GM19193 (cell line): ENCODE data around the gene ACSM3.

Experiments
- POLR2A ChIP-seq: IDR thresholded peaks from 4 replicates; pipeline ENCODE4 v1.6.1; 2011; ENCODE audit not compliant: insufficient read depth, insufficient read length; ENCODE audit errors: extremely low read depth

The ACSM3 gene, protein sequence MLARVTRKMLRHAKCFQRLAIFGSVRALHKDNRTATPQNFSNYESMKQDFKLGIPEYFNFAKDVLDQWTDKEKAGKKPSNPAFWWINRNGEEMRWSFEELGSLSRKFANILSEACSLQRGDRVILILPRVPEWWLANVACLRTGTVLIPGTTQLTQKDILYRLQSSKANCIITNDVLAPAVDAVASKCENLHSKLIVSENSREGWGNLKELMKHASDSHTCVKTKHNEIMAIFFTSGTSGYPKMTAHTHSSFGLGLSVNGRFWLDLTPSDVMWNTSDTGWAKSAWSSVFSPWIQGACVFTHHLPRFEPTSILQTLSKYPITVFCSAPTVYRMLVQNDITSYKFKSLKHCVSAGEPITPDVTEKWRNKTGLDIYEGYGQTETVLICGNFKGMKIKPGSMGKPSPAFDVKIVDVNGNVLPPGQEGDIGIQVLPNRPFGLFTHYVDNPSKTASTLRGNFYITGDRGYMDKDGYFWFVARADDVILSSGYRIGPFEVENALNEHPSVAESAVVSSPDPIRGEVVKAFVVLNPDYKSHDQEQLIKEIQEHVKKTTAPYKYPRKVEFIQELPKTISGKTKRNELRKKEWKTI

DNA sequence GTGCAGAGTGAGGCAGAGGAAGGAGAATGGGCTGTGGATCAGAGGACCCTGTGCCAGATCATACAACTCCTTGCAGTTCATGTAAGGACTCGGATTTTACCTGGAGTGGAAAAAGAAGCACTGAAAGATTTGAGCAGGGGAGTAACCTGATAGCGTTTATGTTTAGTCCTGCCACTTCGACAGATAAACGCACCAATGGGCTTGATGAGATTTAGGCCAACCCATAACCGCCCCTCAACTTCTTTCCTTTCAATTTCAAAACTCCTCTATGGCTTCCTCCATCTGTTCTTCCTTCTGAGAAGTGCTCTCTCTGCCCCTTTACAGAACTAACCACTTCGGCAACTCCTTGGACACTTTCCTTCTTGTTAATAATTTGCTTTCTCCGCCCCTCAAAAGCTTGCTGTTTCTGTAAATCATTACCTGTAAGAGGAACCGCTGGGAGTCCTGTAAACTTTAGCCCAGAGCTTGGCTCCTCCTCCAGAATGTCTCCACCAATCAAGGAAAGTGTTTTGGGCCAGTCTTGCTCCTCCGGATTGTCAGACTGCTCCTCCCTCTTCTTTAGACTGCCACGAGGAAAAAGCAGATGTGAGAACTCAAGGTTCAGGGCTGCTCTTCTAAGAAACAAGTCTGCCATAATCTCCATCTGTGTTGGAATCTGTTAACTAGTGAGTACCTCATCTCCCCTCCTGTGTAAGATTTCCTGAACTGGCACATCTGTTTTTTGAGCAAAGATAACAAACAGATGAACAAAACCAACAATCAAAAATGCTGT, at the start of gene ACSM3:
ACSM3 (plus strand) TSS at position 554 of the 772 bp plus-strand sequence. CDS start 6,021 bp downstream, outside the sequence.
- TF ChIP-seq POLR2A: peak; percentile 53

DNA sequence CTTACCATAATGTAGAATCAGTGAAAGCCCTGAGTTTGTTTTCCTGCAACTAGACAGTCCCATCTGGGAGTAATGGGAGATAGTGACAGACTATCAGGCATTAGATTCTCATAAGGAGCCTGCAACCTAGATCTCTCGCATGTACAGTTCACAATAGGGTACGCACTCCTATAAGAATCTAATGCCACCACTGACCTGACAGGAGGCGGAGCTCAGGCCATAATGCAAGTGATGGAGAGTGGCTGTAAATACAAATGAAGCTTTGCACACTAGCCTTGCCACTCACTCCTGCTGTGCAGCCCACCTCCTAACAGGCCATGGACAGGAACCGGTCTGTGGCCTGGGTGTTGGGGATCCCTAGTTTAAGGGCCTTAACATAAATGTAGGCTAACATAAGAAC, 43.6 kb upstream of the ACSM3 start:
- TF ChIP-seq POLR2A: no peak

DNA sequence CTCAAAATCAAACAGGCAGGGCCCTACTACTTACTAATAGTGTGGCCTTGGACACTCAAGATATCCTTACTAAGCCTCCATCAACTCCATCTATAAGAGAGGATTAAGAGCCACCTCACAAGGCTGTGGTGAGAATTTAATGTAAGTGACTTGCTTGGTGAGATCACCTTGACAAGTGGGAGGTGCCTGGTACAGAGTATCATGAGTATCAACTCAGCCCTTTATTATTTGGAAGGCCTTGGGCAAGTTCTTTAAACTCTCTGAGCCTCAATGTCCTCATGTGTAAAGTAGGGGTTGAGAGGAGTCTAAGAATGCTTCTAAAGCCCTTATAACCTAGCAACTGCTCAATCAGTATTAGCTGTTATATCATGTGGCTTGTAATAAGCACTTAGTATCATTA, 37.2 kb upstream of the ACSM3 start:
- no peak for TF ChIP-seq POLR2A

DNA sequence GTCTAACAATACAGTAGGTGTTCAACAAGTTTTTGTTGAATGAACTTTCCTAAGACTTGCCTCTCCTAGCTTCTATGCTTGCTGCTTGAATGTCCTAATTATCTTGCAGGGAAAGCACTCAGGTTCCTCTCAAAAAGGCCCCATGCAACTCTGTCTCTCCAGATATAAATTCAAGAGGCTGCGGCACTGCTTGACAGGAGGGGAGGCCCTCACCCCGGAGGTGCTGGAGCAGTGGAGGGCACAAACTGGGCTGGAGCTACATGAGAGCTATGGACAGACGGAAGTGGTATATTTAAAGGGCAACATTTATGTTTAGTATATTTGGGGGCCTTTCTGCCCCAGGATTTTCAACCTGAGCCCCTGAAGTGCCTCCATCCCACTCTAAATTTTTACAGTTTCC, 36.6 kb upstream of the ACSM3 start:
- TF ChIP-seq POLR2A: no peak

DNA sequence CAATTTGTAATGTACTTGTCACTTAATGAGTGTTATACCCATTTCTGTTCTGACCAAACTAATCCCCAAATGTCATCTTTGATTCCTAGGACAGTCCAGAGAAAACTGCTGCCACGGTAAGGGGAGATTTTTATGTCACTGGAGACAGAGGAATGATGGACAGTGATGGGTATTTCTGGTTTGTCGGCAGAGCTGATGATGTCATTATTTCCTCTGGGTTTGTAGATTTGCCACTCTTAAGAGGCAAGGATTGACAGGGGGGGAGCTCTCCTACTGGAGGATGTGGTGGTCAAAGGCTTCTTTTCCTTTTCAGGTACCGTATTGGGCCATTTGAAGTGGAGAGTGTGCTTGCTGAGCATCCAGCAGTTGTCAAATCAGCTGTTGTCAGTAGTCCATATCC, 34.7 kb upstream of the ACSM3 start:
- TF ChIP-seq POLR2A: no peak

DNA sequence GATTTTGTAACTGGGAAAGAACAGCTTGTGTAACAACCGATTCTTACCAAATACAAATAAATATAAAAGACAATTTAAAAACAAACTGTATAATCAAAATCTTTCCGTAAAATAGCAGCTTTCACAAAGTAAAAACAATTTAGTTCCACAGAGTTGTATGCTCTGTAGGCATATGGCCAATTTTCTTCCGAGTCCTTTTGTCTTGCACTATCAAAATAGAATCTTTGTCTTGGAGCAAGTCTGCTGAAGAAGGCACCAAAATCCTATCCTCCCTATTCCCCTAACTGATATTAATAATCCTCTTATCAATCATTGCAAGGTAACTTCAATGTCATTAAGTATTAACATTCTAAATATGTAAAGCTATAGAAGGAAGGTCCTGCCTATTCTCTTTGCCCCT, 29.8 kb upstream of the ACSM3 start:
- no peak for TF ChIP-seq POLR2A

DNA sequence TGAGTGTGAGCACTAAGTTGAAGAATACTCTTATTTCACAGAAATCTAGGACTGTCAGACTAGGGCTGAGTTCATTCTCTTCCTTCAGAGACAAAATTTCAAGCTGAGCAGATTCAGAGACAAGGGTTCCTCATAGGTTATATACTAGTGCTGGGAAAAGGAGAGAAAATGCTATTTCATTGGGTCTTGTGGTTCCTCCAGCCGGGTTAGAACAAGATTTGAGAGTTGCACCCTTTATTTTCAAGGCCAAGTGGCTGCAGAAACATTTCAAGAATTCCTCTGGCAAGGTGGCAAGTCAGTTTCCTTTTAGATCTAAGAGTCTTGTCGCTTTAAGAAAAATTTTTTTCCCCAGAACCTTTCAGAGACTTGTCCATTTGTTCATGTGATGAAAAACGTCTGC, 29.0 kb upstream of the ACSM3 start:
- TF ChIP-seq POLR2A: no peak

DNA sequence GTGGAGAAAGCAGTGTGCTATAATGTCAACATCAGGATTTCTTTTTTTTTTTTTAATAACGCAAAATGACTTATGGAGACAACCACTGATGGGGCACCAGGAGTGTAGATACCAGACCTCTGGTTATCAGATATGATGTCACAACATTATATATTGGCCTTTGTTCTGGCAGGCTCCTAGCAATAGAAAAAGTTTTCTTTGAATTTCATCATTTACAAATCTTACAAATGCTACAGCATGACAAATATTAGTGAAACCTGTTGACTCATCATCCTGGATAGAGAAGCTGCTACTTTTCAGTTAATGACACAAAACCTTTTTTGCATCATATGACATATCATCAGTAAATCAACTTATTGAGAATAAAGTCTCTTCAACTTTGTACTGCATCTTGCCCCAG, 28.3 kb upstream of the ACSM3 start:
- no peak for TF ChIP-seq POLR2A

DNA sequence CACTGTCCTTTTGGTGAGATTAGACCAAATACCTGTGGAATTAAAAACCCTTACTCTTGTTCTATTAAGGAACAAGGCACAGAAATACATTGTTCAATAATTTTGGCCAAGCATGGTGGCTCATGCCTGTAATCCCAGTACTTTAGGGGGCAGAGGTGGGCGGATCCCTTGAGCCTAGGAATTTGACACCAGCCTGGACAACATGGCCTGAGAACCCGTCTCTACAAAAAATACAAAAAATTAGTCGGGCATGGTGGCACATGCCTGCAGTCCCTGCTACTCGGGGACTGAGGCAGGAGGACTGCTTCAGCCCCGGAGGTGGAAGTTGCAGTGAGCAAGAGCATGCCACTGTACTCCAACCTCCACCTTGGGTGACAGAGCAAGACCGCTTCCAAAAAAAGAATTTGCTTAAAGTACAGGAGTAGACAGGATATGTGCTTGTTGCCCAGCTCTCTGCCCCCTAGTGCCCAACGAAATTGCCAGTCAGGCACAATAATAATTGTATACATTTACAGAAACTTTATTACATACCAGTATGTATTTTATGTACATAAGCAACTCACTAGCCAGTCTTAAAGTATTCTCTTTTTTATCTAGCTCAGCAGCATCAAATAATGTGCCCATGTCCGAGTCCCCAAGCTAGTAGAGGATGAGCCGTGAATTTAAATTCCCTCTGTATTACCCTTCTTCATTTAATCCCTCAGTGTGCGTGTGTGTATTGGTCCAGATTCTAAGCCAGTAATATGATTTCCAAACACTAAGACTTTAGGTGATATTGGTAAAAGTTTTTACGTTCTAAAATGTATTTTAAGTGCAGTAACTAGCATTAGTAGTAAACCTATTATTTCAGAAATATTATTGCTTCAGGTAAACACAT, 23.6 kb upstream of the ACSM3 start:
- no peak for TF ChIP-seq POLR2A

DNA sequence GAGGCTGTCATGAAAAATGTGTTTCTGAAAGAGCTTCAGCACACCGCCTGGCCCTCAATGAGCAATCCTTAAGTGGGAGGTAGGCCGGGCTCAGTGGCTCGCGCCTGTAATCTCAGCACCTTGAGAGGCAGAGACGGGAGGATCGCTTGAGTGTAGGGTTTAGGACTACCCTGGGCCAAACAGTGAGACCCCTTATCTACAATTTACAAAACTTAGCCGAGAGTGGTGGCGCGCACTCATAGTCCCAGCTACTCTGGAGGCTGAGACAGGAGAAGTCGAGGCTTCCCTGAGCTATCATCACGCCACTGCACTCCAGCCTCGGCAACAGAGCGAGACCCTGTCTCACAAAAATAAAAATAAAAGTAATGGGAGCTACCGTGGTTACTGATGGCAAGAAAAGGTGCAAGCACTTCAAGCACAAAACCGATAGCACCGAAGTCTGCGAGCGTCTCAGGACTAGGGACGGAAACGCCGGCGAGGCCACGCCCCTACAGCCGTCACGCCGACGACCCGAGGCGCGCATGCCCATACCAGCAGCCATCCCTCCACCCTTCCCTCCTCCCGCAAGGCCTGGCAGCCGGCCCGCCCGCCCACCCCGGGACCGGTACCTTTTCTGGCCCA, 22.8 kb upstream of the ACSM3 start:
- TF ChIP-seq POLR2A: no peak

DNA sequence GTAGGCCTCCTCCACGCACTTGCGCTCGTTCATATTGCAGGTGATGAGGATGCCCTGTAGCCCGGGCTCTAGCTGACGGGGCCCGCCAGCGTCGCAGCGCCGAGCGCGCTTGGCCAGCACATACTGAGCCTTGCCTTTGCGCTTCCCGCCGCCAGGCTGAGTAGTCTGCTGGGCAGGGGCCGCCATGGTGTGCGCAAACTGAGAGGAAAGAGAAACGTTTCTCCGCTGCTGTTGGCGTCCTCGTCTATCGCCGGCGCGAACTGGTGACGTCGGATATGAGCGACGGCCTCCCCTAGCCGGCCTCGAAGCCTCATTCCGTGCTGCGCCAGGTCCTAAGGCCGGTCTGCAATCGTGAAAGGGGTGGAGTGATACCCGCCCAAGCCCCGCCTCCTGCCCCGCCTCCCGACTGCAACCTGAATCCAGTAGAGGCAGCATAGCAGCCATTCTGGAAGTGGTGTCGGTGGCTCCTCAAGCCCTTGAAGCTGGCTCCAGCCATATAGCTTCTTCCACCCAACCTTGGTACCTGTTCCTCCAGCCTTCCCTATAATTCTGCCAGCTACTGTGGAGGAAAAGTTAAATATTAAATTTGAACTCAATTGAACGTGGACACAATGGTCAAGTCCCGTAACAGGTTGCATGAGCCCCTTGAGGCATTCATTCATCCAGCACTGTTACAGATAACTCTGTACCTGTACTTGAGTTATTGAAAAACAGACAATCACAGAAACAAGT, 22.1 kb upstream of the ACSM3 start, which contains the start of gene THUMPD1:
THUMPD1 (minus strand) TSS at position 265 of the 732 bp plus-strand sequence; CDS start at position 186, 79 bp downstream.
- peak; percentile 82 for TF ChIP-seq POLR2A

DNA sequence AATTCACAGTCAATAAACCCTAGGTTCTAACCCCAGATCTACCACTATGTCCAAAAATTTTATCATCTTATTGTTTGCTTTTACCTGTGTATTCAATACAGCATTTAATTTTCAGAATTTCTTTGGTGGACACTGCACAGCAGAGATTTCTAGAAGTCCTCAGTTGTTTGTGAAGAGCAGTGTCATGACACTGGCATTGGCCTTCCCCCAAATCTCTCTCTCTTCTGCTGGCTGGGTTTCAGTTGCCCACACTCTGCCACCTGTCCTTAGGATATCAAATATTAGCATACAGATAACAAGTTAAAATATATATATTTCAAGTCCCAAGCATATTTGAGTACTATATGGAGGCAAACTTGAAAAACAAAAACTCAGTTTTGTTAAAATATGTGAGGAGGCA, 20.2 kb upstream of the ACSM3 start:
- TF ChIP-seq POLR2A: no peak

DNA sequence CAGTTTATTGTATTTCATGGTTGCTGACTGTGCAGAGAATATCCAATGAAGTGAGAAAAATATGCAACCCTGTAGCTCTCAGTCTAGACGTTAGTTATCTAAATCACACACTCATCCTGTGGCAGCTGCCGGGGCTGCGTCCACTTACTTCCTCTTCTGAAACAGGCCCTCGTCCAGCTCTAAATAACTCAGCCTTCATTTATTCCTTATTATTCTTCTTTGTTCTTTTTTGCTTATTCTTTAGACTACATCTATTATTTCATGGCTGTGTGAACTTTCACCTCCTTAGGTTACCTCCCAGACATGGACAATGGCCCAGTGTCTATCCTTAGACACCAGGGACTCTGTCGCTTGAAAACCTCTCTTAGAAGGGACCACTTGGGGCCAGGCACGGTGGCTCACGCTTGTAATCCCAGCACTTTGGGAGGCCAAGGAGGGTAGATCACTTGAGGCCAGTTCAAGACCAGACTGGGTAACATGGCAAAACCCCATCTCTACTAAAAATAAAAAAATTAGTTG, 18.8 kb upstream of the ACSM3 start:
- TF ChIP-seq POLR2A: no peak
